H1 (cell line): ENCODE data around the gene MADD. TPM values are rescaled to one million over a fixed set of nuclear protein-coding genes. Genes with fewer than 3 reads are reported as not detected.

Experiments
- ATF3 ChIP-seq: IDR thresholded peaks from 2 replicates; pipeline ENCODE4 v1.6.1; 2011; ENCODE audit warnings: low read depth, mild to moderate bottlenecking, low read length; ENCODE audit not compliant: insufficient read depth
- BACH1 ChIP-seq: IDR thresholded peaks from 2 replicates; pipeline ENCODE4 v1.6.1; 2012; ENCODE audit warnings: low read length, improper control_type of control experiment
- CHD1 ChIP-seq: IDR thresholded peaks from 2 replicates; pipeline ENCODE4 v1.6.1; 2012; ENCODE audit warnings: low read depth, low read length, improper control_type of control experiment
- E2F6 ChIP-seq: IDR thresholded peaks from 2 replicates; pipeline ENCODE4 v1.6.1; 2012; ENCODE audit warnings: inconsistent platforms
- EP300 ChIP-seq, 2 experiments: IDR thresholded peaks; 1 replicate in 1 of 2; 2 replicates in 1 of 2; pipeline ENCODE4 v1.6.1; 2011 to 2012; ENCODE audit warnings: low read depth in 2 of 2, low read length in 2 of 2, mild to moderate bottlenecking in 2 of 2, borderline replicate concordance in 1 of 2, inconsistent platforms in 1 of 2, moderate library complexity in 1 of 2
- PHF8 ChIP-seq: fragments of 200-600 bp; sonication (generic); conservative IDR thresholded peaks from 2 replicates; pipeline ENCODE4 v1.7.1; 2012; ENCODE audit warnings: low read depth, mild to moderate bottlenecking, inconsistent platforms, low read length, moderate library complexity
- TAF1 ChIP-seq: IDR thresholded peaks from 2 replicates; pipeline ENCODE4 v1.6.1; 2011; ENCODE audit warnings: mild to moderate bottlenecking, low read depth, low read length
- polyA plus RNA-seq, 7 experiments: library from polyadenylated mRNA; depleted of rRNA in 3 of 7; stranded (reverse) in 5 of 7; unstranded in 2 of 7; fragments of >200 nt in 5 of 7; fragments of 200-250 nt in 2 of 7; gene quantifications; 1 replicate in 5 of 7; 2 replicates in 1 of 7; 4 replicates in 1 of 7; pipeline versions ENCODE4 v1.2.1 to v1.2.3, GENCODE V29; 2011 to 2013; ENCODE audit warnings: missing spikeins in 2 of 7, mixed read lengths in 2 of 7
- total RNA-seq: library from RNA; stranded (reverse); fragmentation: NEBNext Ultra II Directional; extraction: Animal tissue kit (Norgen Biotek cat#: 25700); gene quantifications from 2 replicates; pipeline ENCODE4 v1.2.1, GENCODE V29; 2021

Gene MADD
- total and polyA plus RNA-seq, 2 of the 8 experiments (the other 6 are each of a cell fraction or from before 2014, with no cell fraction given) = 32.5 to 45.4 TPM

- no peak for TF ChIP-seq ATF3
- no peak for TF ChIP-seq PHF8
- no peak for TF ChIP-seq BACH1
- TF ChIP-seq E2F6 = no peak
- TF ChIP-seq TAF1 = no peak
- TF ChIP-seq EP300 (IDR thresholded peaks at IDR 0.05; ENCODE audit: borderline replicate concordance in 1 of 2, low read depth in 2 of 2, low read length in 2 of 2) = no peak
- no peak for TF ChIP-seq CHD1
Measured at GRCh38 chr11:47317064-47317828, 47.3 kb downstream of the MADD start (continued).
